ENCODE data around the gene TPH2.

TPH2 gene

GRCh38 chr12:71938728-71939385, at the start of gene TPH2:
TPH2 (plus strand) TSS chr12:71938845; CDS start chr12:71938987, 142 bp downstream.
- peak; percentile 42 for DNase-seq

- no peak for DNase-seq
Measured at GRCh38 chr12:71890475-71890874, 48.2 kb upstream of the TPH2 start.

GRCh38 chr12:71892059-71892458, 46.6 kb upstream of the TPH2 start:
- no peak for DNase-seq

GRCh38 chr12:71896205-71896882, 42.3 kb upstream of the TPH2 start:
- no peak for DNase-seq

- DNase-seq, result no peak
Measured at GRCh38 chr12:71900091-71900490, 38.6 kb upstream of the TPH2 start.

GRCh38 chr12:71904629-71905028, 34.0 kb upstream of the TPH2 start:
- no peak for DNase-seq

- DNase-seq, result no peak
Measured at GRCh38 chr12:71935594-71935993, 3.1 kb upstream of the TPH2 start.

- no peak for DNase-seq
Measured at GRCh38 chr12:71940068-71940467, 1.4 kb downstream of the TPH2 start.

- no peak for DNase-seq
Measured at GRCh38 chr12:71941174-71941573, 2.5 kb downstream of the TPH2 start.

GRCh38 chr12:71942259-71942658, 3.6 kb downstream of the TPH2 start:
- no peak for DNase-seq

- no peak for DNase-seq
Measured at GRCh38 chr12:71942703-71943102, 4.1 kb downstream of the TPH2 start.

GRCh38 chr12:71945121-71945520, 6.5 kb downstream of the TPH2 start:
- DNase-seq, result no peak

- DNase-seq, result no peak
Measured at GRCh38 chr12:71945883-71946282, 7.2 kb downstream of the TPH2 start.

- DNase-seq, result no peak
Measured at GRCh38 chr12:71947645-71948105, 9.0 kb downstream of the TPH2 start.

- no peak for DNase-seq
Measured at GRCh38 chr12:71948390-71948789, 9.7 kb downstream of the TPH2 start.

GRCh38 chr12:71949646-71950045, 11.0 kb downstream of the TPH2 start:
- DNase-seq, result no peak

GRCh38 chr12:71950404-71950803, 11.8 kb downstream of the TPH2 start:
- DNase-seq, result no peak

- DNase-seq, result no peak
Measured at GRCh38 chr12:71950819-71951218, 12.2 kb downstream of the TPH2 start.

- no peak for DNase-seq
Measured at GRCh38 chr12:71954083-71954778, 15.6 kb downstream of the TPH2 start.

- DNase-seq, result no peak
Measured at GRCh38 chr12:71954861-71955260, 16.2 kb downstream of the TPH2 start.

- DNase-seq, result no peak
Measured at GRCh38 chr12:71955970-71956369, 17.3 kb downstream of the TPH2 start.

- DNase-seq, result no peak
Measured at GRCh38 chr12:71958056-71958455, 19.4 kb downstream of the TPH2 start.

- DNase-seq, result no peak
Measured at GRCh38 chr12:71958457-71958856, 19.8 kb downstream of the TPH2 start.

- DNase-seq, result no peak
Measured at GRCh38 chr12:71958993-71959578, 20.4 kb downstream of the TPH2 start.

Measured in activated naive CD4-positive, alpha-beta T cell treated with anti-CD3 and anti-CD28 coated beads, Interleukin-2, amount 50 U/mL, for 16 hours (primary cell).